Transverse colon (tissue), 4 donors: Measurements from ENCODE around the gene CDON.

ENCODE experiments used
- CTCF ChIP-seq, 5 experiments: fragments of 200-600 bp in 3 of 5; fragments of 450-650 bp in 2 of 5; sonication (generic) in 3 of 5; IDR thresholded peaks; 1 replicate in 2 of 5; 2 replicates in 3 of 5; pipeline ENCODE4 v1.5.1; 2016 to 2017; ENCODE audit warnings: antibody characterized with exemption in 5 of 5, inconsistent platforms in 3 of 5, mild to moderate bottlenecking in 2 of 5, moderate library complexity in 1 of 5
- POLR2AphosphoS5 ChIP-seq, 3 donors: sonication (generic); formaldehyde crosslinking; IDR thresholded peaks; one replicate each; pipeline ENCODE4 v1.6.1; 2016; ENCODE audit warnings: antibody characterized with exemption in 3 of 3

DNA sequence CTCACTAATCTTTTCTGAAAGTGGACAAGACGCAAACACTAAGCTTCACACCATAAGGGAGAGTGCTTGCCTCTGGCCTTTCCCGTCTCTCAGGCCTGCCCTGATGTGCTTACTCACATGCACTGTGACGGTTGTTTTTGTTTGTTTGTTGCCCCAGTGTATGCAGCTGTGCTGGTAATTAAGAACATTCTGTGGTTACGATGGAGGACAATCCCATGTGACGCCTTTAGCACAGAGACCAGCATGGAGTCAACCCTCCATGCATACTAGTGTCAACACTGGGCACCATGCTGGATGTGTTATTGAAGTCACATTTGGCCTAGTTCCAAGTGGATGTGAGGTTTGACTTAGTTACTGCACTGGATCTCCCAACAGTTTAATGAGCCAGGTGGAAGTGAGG, 27.8 kb upstream of the CDON start:
- no peak for TF ChIP-seq CTCF (IDR thresholded peaks at IDR 0.05)
- no peak for TF ChIP-seq POLR2AphosphoS5 (IDR thresholded peaks at IDR 0.05)
